Fibroblast of mammary gland (primary cell): Measurements from ENCODE around the gene DGKQ.

Experiments
- DNase-seq: peaks from one replicate; pipeline ENCODE4 v3.0.0-alpha.2; 2010; ENCODE audit warnings: low read depth
- H3K4me3 ChIP-seq: 2 replicates; pipeline ENCODE4 v1.5.1; 2011; ENCODE audit warnings: low read depth, mild to moderate bottlenecking, low read length, moderate library complexity; ENCODE audit not compliant: control insufficient read depth
- TF ChIP-seq, protein P1 (sequence below): conservative IDR thresholded peaks from 2 replicates; pipeline ENCODE4 v1.5.1; 2011; ENCODE audit warnings: low read depth, low read length, inconsistent platforms; ENCODE audit not compliant: control insufficient read depth, insufficient read depth

DGKQ gene

DNA sequence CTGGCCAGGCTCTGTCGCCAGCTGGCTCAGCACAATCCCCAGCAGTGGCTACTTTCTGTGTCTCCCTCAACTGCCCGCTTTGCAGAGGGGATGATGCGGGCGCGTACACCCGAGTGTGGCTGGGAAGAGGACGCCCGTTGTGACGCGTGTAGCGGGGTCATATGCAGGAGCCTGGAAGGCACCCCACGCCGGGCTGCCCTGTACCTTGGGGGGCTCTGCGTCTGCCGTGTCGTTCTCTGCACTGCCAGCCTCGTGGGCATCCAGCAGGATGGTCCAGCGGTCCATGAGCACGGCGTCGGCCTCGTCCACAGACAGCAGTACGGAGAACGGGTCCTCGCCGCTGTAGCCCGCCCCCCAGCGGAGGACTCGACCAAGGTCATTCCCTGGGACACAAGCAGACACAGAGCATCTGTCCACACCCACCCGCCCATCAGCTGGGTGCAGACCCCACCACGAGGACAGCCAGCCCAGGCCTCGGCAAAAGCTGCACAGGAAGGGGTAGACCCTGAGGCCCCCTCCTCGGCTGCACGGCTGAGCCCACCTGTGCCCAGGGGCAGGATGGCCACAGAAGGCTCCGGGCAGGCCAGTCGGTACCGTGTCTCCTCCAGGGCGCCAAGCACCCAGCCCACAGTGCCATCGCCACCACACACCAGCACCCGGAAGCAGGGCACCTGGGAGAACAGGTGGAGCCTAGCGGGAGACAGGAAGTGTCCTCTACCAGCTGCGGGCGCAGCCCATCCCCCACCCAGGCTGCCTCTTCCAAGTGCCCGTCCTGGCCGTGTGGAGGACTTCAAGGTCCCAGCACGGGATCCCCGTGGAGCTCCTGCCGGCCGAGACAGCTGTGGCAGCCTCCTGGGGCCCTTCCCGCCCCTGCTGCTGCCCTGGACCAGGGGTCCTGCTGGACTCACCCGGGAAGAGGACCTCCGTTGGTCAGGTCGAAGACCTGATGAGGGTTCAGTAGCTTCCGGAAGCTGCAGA, 10.8 kb downstream of the DGKQ start:
- DNase-seq = no peak
- TF ChIP-seq, protein P1, sequence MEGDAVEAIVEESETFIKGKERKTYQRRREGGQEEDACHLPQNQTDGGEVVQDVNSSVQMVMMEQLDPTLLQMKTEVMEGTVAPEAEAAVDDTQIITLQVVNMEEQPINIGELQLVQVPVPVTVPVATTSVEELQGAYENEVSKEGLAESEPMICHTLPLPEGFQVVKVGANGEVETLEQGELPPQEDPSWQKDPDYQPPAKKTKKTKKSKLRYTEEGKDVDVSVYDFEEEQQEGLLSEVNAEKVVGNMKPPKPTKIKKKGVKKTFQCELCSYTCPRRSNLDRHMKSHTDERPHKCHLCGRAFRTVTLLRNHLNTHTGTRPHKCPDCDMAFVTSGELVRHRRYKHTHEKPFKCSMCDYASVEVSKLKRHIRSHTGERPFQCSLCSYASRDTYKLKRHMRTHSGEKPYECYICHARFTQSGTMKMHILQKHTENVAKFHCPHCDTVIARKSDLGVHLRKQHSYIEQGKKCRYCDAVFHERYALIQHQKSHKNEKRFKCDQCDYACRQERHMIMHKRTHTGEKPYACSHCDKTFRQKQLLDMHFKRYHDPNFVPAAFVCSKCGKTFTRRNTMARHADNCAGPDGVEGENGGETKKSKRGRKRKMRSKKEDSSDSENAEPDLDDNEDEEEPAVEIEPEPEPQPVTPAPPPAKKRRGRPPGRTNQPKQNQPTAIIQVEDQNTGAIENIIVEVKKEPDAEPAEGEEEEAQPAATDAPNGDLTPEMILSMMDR = no peak
- H3K4me3 ChIP-seq = no peak overlapping the region

DNA sequence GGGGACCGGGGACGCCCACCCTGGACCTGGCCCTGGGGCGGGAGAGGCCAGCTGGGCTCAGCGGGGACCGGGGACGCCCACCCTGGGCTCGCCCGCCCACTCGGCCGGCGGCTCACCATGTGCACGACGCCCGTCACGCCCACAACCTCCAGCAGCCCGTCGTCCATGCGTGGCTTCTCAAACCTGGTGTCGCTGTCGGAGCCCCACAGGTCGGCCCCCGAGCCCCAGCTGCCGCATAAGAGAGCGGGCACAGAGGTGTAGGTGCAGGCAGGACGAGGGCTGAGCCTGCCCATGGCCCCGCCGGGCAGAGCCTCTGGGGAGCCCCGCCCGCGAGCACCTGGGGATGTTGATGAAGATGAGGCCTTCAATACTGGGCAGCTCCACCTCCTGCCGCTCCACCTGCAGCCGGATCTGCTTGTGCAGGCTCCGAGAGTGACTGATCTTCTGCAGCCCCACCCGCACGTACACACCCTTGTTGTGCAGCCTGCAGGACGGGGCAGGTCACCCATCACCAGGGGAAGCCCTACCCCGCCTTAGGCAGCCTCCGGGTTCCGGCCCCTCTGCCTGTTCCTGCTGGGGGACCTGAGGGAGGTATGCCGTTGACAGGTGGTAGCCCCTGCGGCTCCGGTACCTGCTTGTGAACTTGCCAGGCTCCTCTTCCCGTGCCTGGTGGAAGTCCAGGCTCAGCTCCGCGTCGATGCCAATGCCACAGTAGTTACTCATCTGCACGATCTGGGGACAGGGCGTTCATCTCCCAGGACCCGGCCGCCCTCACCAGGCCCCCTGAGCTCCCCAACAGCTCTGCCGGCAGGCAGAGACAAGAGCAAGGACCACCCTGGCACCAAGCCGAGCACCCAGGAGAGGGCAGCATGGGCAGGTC, 11.8 kb downstream of the DGKQ start:
- DNase-seq = no peak
- no peak overlapping the region for H3K4me3 ChIP-seq
- TF ChIP-seq, protein P1 = no peak

DNA sequence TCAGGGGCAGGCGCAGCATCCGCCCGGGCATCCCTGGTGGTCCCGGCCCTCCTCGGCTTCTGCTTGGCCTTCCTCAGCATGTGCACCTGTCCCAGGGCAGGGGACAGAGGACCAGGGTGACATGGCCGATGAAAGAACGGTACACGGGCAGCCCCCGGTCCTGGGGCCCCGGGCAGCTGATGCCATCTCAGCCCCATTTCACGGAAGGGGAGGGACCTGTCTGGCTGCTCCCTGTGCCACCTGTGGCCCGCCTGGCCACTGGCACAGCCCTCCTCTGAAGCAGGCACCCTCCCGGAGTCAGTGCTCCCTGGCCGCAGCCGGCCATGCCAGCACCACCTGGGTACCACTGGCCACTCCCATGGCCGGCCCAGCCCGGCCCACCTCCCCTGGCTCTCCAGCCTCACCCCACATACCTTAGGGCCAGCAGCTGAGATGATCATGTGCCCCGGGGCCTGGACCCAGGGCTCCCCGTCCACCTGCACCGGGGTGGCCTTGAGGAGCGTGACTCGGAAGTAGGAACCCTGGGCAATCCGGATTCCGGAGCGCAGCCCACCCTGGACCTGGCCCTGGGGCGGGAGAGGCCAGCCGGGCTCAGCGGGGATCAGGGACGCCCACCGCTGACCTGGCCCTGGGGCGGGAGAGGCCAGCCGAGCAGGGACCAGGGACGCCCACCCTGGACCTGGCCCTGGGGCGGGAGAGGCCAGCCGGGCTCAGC, 12.6 kb downstream of the DGKQ start:
- no peak for DNase-seq
- H3K4me3 ChIP-seq = no peak overlapping the region
- TF ChIP-seq, protein P1 = no peak

DNA sequence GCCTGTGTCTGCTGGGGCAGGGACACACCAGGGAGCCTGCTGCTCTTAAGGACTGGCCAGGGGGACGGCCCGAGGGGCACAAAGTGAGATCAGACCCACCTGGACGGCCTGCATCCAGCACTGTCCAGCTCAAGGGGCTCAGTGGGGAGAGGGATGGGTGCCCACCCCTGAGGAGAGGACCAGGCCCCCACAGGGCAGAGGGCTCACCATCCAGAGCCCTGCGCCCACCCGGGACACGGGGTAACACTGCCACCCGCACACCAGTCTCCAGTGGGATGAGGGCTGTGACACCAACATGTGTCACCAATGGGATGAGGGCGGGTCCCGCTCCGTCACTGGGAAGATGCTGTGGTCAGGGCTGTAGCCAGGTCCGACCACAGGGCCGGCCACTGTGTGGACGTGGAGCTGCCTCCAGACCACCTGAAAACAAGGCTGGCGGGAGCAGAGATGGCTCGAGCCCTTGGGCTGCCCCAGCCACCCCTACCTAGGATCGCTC, 13.2 kb downstream of the DGKQ start:
- TF ChIP-seq, protein P1 = no peak
- H3K4me3 ChIP-seq = no peak overlapping the region
- DNase-seq = no peak

DNA sequence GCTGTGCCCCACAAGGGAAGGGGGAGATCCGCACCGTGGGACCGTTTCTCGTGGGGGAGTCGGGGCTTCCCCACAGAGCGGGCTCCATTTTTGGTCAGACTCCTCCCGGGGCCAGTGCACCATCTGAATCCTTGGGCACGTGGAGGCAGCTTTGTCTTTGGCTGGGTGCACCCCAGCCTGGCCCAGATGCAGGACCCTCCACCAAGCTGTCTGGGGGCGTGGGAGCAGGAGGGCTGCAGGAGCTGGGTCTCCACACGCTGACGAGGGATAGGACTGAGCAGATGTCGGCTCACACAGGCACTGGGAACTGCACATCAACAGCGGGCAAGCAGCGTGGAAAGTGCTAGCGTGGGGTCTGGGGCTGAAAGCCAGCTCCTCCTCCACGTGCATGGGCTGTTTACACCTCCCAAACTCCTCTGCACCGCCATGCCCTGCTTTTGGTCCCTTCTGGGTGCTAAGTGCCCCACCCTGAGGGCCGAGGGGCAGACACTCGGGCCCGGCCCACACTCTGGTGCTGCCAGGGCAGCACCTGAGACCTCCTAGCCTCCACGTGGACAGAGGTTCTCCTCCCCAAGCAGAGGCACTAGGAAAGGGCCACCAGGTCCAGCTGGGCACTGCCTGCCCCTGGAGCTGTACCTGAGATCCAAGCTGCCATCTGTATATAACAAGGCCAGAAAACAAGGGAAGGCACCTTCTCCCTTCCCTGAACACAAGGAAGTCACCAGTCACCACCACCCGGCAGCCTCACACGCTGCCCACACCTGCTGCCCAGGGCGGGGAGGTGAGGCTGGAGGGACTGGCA, 13.8 kb downstream of the DGKQ start:
- no peak for DNase-seq

More for the DNA sequence above, 13.8 kb downstream of the DGKQ start:
- TF ChIP-seq, protein P1 = no peak
- H3K4me3 ChIP-seq = no peak overlapping the region
